HG03066 (cell line): Measurements from ENCODE around the gene ABI3BP.

ENCODE experiments used
- ATAC-seq: cut with Tn5 transposase; IDR thresholded peaks from one replicate; pipeline ENCODE4 v1.9.1; 2021; ENCODE audit warnings: low read depth; ENCODE audit not compliant: unreplicated experiment

Gene ABI3BP

GRCh38 chr3:100844063-100844936, 148.9 kb downstream of the ABI3BP start:
- ATAC-seq = no peak

GRCh38 chr3:100838157-100838556, 155.1 kb downstream of the ABI3BP start:
- no peak for ATAC-seq

- ATAC-seq = no peak
These were observed 156.6 kb downstream of the ABI3BP start for GRCh38 chr3:100836661-100837060.

- ATAC-seq = no peak
These were observed 158.9 kb downstream of the ABI3BP start for GRCh38 chr3:100834332-100834731.

GRCh38 chr3:100833483-100833882, 159.7 kb downstream of the ABI3BP start:
- no peak for ATAC-seq

- ATAC-seq = no peak
These were observed 161.6 kb downstream of the ABI3BP start for GRCh38 chr3:100831629-100832028.

GRCh38 chr3:100830931-100831330, 162.3 kb downstream of the ABI3BP start:
- ATAC-seq = no peak

GRCh38 chr3:100825574-100825973, 167.6 kb downstream of the ABI3BP start:
- ATAC-seq = no peak

GRCh38 chr3:100815583-100815982, 177.6 kb downstream of the ABI3BP start:
- ATAC-seq = no peak

- ATAC-seq = no peak
These were observed 179.4 kb downstream of the ABI3BP start for GRCh38 chr3:100813828-100814227.

GRCh38 chr3:100811779-100812507, 181.3 kb downstream of the ABI3BP start:
- ATAC-seq = no peak

- no peak for ATAC-seq
These were observed 182.6 kb downstream of the ABI3BP start for GRCh38 chr3:100810671-100811070.

GRCh38 chr3:100804631-100805030, 188.6 kb downstream of the ABI3BP start:
- no peak for ATAC-seq

- ATAC-seq = no peak
These were observed 189.5 kb downstream of the ABI3BP start for GRCh38 chr3:100803711-100804110.

GRCh38 chr3:100802126-100802525, 191.1 kb downstream of the ABI3BP start:
- ATAC-seq = no peak

- ATAC-seq = no peak
These were observed 195.2 kb downstream of the ABI3BP start for GRCh38 chr3:100798012-100798411.

- no peak for ATAC-seq
These were observed 196.7 kb downstream of the ABI3BP start for GRCh38 chr3:100796556-100796955.

GRCh38 chr3:100789579-100789978, 203.6 kb downstream of the ABI3BP start:
- no peak for ATAC-seq

- no peak for ATAC-seq
These were observed 209.6 kb downstream of the ABI3BP start for GRCh38 chr3:100783619-100784018.

GRCh38 chr3:100782906-100783305, 210.3 kb downstream of the ABI3BP start:
- ATAC-seq = no peak

- no peak for ATAC-seq
These were observed 210.9 kb downstream of the ABI3BP start for GRCh38 chr3:100782348-100782747.

- ATAC-seq = no peak
These were observed 211.9 kb downstream of the ABI3BP start for GRCh38 chr3:100781301-100781700.
